Keratinocyte (primary cell): ENCODE data around the gene BTNL8. TPM values are rescaled to one million over a fixed set of nuclear protein-coding genes. Genes with fewer than 3 reads are reported as not detected.

Source experiments
- DNase-seq: peaks from one replicate; pipeline ENCODE4 v3.0.0-alpha.2; 2011; ENCODE audit warnings: low read depth, missing footprints, low spot score
- FAIRE-seq: peaks from 2 replicates; lab custom pipeline; 2011; peaks lifted over from hg19 to GRCh38; lab: Jason Lieb, UNC
- H2AFZ ChIP-seq: 2 replicates; pipeline ENCODE4 v1.6.0; 2012; ENCODE audit warnings: low read length, control low read depth, inconsistent platforms; ENCODE audit not compliant: control insufficient read depth
- H3K27ac ChIP-seq: 2 replicates; pipeline ENCODE4 v1.5.1; 2011; ENCODE audit warnings: low read length; ENCODE audit not compliant: control insufficient read depth, insufficient read depth
- H3K27me3 ChIP-seq: 3 replicates; pipeline ENCODE4 v1.6.0; 2011; ENCODE audit warnings: low read length; ENCODE audit not compliant: control insufficient read depth, insufficient read depth; ENCODE audit errors: extremely low read depth
- H3K36me3 ChIP-seq, 2 experiments: 2 replicates in 1 of 2; 3 replicates in 1 of 2; pipeline ENCODE4 v1.5.1; 2011; ENCODE audit warnings: low read length in 2 of 2, mild to moderate bottlenecking in 1 of 2; ENCODE audit not compliant: control insufficient read depth in 2 of 2, insufficient read depth in 2 of 2; ENCODE audit errors: extremely low read depth in 1 of 2
- H3K4me1 ChIP-seq: 3 replicates; pipeline ENCODE4 v1.5.1; 2011; ENCODE audit warnings: low read length; ENCODE audit not compliant: control insufficient read depth, insufficient read depth; ENCODE audit errors: extremely low read depth
- H3K4me2 ChIP-seq: 3 replicates; pipeline ENCODE4 v1.6.0; 2011; ENCODE audit warnings: low read depth, low read length; ENCODE audit not compliant: control insufficient read depth, insufficient read depth; ENCODE audit errors: extremely low read depth
- H3K4me3 ChIP-seq, 3 experiments: fragments of 200-600 bp in 1 of 3; sonication (generic) in 1 of 3; 2 replicates in 2 of 3; 3 replicates in 1 of 3; pipeline ENCODE4 v1.5.1; 2011 to 2016; ENCODE audit warnings: low read length in 3 of 3, mild to moderate bottlenecking in 3 of 3, control low read depth in 2 of 3, inconsistent platforms in 1 of 3, low read depth in 1 of 3, mixed read lengths in 1 of 3, mixed run types in 1 of 3, moderate library complexity in 1 of 3; ENCODE audit not compliant: control insufficient read depth in 2 of 3, insufficient read depth in 2 of 3; ENCODE audit errors: extremely low read depth in 1 of 3
- H3K79me2 ChIP-seq: 2 replicates; pipeline ENCODE4 v1.6.0; 2012; ENCODE audit warnings: low read length; ENCODE audit not compliant: control insufficient read depth, insufficient read depth
- H3K9ac ChIP-seq: 3 replicates; pipeline ENCODE4 v1.6.0; 2011; ENCODE audit warnings: low read length; ENCODE audit not compliant: control insufficient read depth, insufficient read depth; ENCODE audit errors: extremely low read depth
- H3K9me1 ChIP-seq: 3 replicates; pipeline ENCODE4 v1.6.0; 2011; ENCODE audit warnings: low read length; ENCODE audit not compliant: control insufficient read depth, insufficient read depth; ENCODE audit errors: extremely low read depth
- H3K9me3 ChIP-seq: 2 replicates; pipeline ENCODE4 v1.5.1; 2012; ENCODE audit warnings: low read depth, low read length; ENCODE audit not compliant: control insufficient read depth
- H4K20me1 ChIP-seq: 3 replicates; pipeline ENCODE4 v1.6.0; 2011; ENCODE audit warnings: low read length; ENCODE audit not compliant: control insufficient read depth, insufficient read depth; ENCODE audit errors: extremely low read depth
- CTCF ChIP-seq, 3 experiments: IDR thresholded peaks in 1 of 3; conservative IDR thresholded peaks in 1 of 3; optimal IDR thresholded peaks in 1 of 3; 2 replicates in 2 of 3; 3 replicates in 1 of 3; pipeline versions ENCODE3 to v1.5.1; 2011; ENCODE audit warnings: low read length in 3 of 3, mild to moderate bottlenecking in 3 of 3, moderate library complexity in 2 of 3, control low read depth in 1 of 3, inconsistent platforms in 1 of 3; ENCODE audit not compliant: insufficient read depth in 2 of 3; ENCODE audit errors: extremely low read depth in 1 of 3
- EZH2 ChIP-seq: IDR thresholded peaks from one replicate; pipeline ENCODE4 v1.6.1; 2012; ENCODE audit warnings: inconsistent platforms, mild to moderate bottlenecking, low read length, moderate library complexity
- dilution Hi-C: fragments of 300-500 bp; cut with MboI; formaldehyde crosslinking; loops from one replicate; pipeline ENCODE4 v1.7.0; 2020; ENCODE audit warnings: low sequenced_read_pairs; ENCODE audit not compliant: extremely low pct_ligation_motif_present
- polyA plus RNA-seq, 5 experiments: library from polyadenylated mRNA; depleted of rRNA in 3 of 5; stranded (reverse) in 3 of 5; stranded (forward) in 1 of 5; unstranded in 1 of 5; fragments of >200 nt; gene quantifications; 1 replicate in 1 of 5; 2 replicates in 3 of 5; 3 replicates in 1 of 5; pipeline versions ENCODE4 v1.2.1 to v1.2.3, GENCODE V29; 2011 to 2012; ENCODE audit warnings: missing spikeins in 2 of 5, low read depth in 1 of 5, low replicate concordance in 1 of 5

Gene BTNL8
- polyA plus RNA-seq, 1 donor (not counting 4 experiments of a cell fraction or from before 2014, with no cell fraction given): not detected

- Histone ChIP-seq H3K4me1 (peaks cover 5% of the 10 kb centered on the region), H2AFZ (no peak overlapping the region), H3K9me1 (no peaks in the 10 kb centered on the region), H3K27ac (no peak overlapping the region), H3K4me3 (no peak overlapping the region), H3K4me2 (no peak overlapping the region), H4K20me1 (no peaks in the 10 kb centered on the region), H3K79me2 (peaks cover 16% of the 10 kb centered on the region), H3K36me3 (peaks cover 7 to 14% of the 10 kb centered on the region in 2 experiments), H3K9ac (no peak overlapping the region), H3K27me3 (no peaks in the 10 kb centered on the region), H3K9me3 (no peaks in the 10 kb centered on the region)
- TF ChIP-seq EZH2 (no peak), CTCF (optimal IDR thresholded peaks at IDR 0.05 in 1 of 3, IDR thresholded peaks at IDR 0.05 in 1 of 3, conservative IDR thresholded peaks at IDR 0.05 in 1 of 3; ENCODE audit: extremely low read depth in 1 of 3, insufficient read depth in 2 of 3, low read length in 3 of 3) (no peak)
- DNase-seq: no peak
- no peak for FAIRE-seq
- dilution Hi-C loops: no loop called here
These were observed 40.4 kb upstream of the BTNL8 start for GRCh38 chr5:180858586-180858985.

- no peak for DNase-seq
- H3K4me2 ChIP-seq: peak overlapping the region; percentile 87
- peaks cover 4 to 14% of the 10 kb centered on the region in 2 experiments for H3K36me3 ChIP-seq
- TF ChIP-seq CTCF (optimal IDR thresholded peaks at IDR 0.05 in 1 of 3, IDR thresholded peaks at IDR 0.05 in 1 of 3, conservative IDR thresholded peaks at IDR 0.05 in 1 of 3; ENCODE audit: extremely low read depth in 1 of 3, insufficient read depth in 2 of 3, low read length in 3 of 3) (peak in 1 of 3 experiments; percentile 37), EZH2 (no peak)
- H3K9ac ChIP-seq: peak overlapping the region; percentile 90
- dilution Hi-C loops: no loop called here
- H4K20me1 ChIP-seq: no peaks in the 10 kb centered on the region
- H3K27ac ChIP-seq: peak overlapping the region; percentile 87
- H3K4me1 ChIP-seq: peaks cover 5% of the 10 kb centered on the region
- H3K79me2 ChIP-seq: peaks cover 16% of the 10 kb centered on the region
- H2AFZ ChIP-seq: peak overlapping the region; percentile 89
- H3K4me3 ChIP-seq: peak overlapping the region; percentile 88 to 94 (median 92)
- FAIRE-seq: no peak
- H3K27me3 ChIP-seq: no peaks in the 10 kb centered on the region
- no peaks in the 10 kb centered on the region for H3K9me1 ChIP-seq
- H3K9me3 ChIP-seq: no peaks in the 10 kb centered on the region
These were observed 38.6 kb upstream of the BTNL8 start for GRCh38 chr5:180860273-180860886.
